Activated CD8-positive, alpha-beta memory T cell treated with anti-CD3 and anti-CD28 coated beads for 24 hours (primary cell): ENCODE measurements around the gene UGT2B17.
"Not testable (repeated sequence)": the region's sequence is repeated elsewhere in the genome, so short reads cannot be mapped to it uniquely, and the experiment has no call there.

ENCODE experiments used
- DNase-seq: peaks from one replicate; pipeline ENCODE4 v3.0.0-alpha.2; 2020

UGT2B17 gene

DNA sequence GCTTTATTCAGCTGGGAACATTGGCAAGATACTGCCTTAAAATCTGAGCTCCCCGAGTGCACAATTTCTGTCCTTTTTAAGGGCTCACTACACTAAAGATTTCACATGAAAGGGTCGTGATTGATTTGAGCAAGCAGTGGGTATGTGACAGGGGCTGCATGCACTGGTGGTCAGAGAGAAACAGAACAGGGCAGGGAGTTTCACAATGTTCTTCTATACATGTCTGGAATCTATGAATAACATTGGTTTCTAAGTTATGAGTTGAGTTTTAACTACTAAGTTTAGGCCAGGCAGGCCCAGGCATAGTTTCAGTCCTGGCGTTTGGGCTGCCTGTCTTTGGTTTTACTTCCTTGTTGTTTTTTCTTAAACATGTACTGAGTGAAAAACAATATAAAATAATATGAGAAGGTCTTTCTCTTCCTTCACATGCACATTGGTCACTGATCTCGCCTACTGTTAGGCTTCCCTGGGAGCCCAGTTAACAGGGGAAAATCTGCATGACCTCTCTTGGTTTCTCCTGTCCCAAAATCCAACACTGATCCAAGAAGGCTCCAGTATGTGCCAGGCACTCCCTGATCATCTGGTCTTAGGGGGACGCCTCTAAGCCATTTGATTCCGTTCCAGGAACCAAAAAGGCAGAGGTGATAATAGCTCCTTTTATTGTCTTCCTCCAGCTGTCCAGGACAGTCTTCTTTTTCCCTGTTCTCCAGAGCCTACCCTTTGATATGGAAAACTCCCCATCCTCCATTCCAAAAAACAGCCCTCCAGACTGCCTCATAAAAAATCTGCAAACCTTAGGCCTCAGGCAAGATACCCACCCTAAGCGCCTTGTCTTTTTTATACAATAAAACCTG, at the start of gene UGT2B17:
Gene UGT2B17, minus strand, starts transcription at position 51 of the 854 bp plus-strand sequence. CDS start 7,838 bp downstream, outside the sequence.
- DNase-seq, result no peak

DNA sequence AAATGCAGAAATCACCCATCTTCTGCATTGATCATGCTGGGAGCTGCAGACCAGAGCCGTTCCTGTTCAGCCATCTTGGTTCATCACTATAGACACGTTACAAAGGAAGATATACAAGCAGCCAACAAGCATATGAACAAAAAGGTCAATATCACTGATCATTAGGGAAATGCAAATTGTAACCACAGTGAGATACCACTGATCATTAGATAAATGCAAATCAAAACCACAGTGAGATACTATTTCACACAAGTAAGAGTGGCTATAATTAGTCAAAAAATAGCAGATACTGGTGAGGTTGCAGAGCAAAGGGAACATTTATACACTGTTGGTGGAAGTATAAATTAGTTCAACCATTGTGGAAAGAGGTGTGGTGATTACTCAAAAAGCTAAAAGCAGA, 46.6 kb upstream of the UGT2B17 start:
- DNase-seq, result not testable (repeated sequence)

DNA sequence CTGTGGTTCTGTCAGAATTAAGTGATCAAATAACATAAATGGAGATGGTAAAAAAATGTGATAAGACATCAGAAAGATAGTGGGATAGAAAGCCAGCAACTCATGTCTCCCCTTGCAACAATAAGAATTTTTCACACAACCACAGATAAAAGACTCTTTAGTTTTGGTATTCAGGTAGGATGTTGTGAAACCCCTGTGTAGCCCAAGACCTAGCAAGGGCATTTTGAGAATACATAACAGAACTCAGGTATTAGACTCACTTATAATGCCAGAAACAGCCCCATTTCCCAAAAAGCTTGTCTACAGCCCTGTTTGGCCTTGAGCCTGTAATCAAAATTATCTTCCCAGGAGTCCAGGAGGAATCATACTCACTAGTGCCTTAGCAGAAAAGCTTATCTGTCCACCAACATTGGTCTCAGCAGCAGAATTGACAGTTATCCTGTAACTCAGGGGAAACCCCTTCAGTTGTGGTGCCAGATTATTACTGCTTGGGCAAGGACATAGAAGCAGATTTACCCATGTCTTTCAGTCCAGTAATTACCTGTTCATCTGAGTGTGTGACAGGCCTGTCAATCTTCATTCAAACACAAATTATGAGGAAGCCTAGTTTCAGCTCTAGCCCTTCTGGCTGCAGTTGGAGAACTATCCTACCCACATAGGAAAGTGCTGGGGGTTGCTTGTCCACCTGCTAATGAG, 41.0 kb upstream of the UGT2B17 start:
- DNase-seq, result no peak

DNA sequence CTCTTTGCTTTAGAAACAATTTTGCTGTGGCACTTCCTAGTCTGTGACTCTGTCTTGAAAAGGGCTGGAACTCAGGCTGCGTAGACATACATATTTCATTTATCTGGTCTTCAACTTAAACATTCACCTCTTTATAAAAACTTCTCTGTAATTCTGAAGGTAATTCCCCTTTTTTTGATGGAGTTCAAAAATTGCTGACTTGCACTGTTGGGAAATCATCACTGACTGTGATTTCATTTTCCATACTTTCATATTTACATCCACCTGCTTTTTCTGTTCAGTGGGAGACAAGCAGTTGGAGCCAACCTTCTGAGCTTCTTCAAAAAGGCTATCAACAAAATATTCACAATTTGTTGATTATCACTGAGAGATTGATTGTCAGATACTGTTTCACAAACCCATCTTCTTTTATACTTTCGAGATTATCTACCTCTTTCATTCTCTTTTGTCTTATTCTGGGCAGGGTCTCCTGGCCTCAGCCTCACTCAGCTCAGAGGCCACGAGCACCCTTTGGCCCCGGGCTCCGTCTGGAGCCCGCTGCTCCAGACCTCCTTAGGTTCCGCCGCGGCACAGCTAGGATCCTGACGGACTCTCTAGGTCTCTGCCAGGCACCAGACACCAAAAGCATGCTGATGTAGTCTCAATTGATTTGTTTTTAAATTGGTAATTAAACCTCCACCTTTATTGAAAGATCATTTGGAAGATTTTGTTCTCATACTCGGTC, 39.7 kb upstream of the UGT2B17 start:
- no peak for DNase-seq

DNA sequence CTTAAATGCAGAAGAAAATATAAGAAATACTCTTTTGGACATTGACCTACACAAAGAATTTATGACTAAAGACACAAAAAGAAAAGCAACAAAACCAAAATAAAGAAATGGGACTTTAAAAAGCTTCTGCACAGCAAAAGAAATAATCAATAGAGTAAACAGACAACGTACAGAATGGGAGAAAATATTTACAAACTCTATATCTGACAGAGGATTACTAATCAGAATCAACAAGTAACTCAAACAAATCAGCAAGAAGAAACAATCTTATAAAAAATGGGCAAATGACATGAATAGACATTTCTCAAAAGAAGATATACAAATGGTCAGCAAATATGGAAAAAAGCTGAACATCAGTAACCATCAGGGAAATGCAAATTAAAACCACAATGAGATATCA, 37.6 kb upstream of the UGT2B17 start:
- DNase-seq, result no peak

DNA sequence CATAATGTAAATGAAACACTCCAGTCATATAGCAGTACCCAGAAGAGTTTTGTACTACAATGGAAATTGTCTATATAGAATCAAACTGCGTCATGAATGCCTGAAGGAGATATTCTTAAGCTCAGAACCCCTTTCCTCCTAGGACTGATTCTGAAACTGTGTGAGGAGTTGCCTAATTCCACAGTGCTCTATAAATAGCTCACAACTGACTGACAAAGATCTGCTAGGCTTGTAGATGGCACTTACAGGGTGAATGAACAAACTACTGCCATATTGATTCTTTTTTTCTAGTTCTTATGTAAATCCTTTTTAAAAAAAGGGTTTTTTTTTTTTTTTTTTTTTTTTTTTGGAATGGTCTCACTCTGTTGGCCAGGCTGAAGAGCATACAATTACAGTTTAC, 30.1 kb upstream of the UGT2B17 start:
- no peak for DNase-seq

DNA sequence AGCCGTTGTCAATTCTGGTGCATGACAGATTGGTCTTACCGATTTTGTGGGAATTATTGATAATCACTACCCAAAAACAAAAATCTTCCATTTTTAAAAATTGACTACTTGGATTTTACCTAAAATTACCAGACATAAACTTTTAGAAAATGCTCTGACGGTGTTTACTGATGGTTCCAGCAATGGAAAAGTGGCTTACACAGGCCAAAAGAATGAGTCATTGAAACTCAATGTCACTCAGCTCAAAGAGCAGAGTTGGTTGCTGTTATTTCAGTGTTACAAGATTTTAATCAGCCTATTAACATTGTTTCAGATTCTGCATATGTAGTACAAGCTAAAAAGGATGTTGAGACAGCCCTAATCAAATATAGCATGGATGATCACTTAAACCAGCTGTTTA, 23.0 kb upstream of the UGT2B17 start:
- DNase-seq, result no peak

DNA sequence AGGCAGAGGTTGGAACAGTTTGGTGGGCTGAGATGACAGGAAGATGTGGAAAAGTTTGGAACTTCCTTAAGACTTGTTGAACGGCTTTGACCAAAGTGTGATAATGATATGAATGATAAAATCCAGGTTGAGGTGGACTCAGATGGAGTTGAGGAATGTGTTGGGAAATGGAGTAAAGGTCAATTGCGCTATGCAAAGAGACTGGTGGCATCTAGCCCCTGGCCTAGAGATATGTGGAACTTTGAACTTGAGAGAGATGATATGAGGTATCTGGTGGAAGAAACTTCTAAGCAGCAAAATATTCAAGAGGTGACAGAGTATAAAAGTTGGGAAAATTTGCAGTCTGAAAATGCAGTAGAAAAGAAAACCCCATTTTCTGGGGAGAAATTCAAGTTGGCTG, 21.4 kb upstream of the UGT2B17 start:
- no peak for DNase-seq

DNA sequence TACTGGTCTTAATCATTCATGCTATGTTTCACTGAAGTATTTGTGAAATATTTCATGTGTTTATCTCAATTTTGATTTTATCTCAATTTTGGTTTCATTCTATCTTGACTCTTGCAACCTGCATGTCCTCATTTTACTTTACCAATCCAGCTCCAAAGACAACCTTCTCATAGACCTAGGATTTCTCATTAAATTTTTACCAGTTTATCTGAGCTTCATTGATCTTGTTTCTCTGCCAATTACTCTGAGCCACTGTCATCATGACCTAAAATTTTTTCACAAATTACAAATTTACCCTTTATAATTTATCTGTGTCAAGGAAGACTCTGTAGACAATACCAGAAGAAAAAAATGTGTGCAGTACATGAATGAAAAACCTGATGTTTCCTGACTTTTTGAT, 18.6 kb upstream of the UGT2B17 start:
- DNase-seq, result no peak

DNA sequence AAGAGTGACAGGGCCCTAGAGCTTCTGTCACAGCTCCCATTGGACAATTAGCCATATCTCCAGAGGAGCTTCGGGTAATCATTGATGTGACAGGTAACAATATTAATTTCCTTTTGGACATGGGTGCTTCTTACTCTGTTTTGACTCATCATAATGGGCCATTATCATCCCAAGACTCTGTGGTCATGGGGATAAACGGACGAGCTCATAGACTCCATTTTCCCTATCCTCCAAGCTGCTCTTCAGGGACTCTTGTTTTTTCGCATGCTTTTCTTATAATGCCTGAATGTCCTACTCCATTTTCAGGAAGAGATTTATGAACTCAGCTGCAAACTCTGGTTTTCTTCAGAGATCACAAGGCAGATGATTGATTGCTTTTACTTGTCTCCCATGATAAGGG, 17.0 kb upstream of the UGT2B17 start:
- no peak for DNase-seq

DNA sequence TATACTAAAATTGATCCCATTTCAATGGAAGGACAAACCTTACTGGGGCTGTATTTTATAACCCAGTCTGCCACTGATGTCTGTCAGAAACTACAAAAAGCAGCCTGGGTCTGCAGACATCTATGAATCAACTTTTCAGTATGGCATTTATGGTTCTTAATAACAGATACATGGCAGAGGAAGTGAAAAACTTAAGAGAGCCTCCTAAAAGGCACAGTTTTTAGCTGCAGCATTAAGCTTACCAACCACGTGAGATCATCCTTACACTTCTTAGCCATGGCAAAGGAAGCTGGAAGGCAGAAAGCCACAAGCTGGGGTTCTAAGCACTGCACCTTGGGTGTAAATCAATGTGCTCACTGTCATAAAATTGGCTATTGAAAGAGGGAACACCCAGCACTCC, 16.6 kb upstream of the UGT2B17 start:
- no peak for DNase-seq

DNA sequence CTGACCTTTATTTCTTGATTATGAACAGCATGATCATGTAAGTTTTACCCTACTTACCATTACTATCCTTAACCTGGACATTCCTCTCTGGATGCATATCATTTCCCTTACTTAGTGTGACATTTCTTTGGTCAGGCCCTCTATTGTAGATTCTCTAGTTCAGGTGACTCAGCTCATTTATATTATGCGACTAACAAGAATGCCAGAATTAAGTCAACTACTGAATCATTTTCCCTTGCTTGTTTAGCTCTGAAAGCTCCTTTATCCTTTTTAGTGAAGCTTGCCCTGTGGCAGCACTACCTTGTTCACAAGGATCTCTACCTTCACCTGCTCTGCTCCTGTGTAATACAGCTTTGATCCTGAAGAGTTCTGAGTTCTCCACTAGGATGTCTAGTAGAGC, 15.1 kb upstream of the UGT2B17 start:
- DNase-seq, result no peak

DNA sequence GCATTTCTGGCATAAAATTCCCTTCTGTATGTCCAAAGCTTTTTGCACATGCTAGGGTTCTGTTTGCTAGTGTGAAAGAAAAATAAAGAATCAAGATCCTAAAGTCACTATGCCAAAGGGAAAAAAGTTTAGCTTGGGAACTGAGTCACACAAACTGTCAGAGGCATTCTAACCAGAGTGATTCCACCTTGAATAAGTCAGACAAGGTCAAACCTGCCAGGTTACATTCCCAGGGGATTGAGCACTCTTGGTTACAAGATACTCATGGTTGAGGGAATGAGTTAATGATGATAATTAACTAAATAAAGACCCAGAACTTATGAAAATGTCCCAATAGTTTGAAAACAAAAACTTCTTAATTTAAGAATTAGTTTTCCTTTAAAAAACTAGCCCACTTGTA, 13.7 kb upstream of the UGT2B17 start:
- no peak for DNase-seq

DNA sequence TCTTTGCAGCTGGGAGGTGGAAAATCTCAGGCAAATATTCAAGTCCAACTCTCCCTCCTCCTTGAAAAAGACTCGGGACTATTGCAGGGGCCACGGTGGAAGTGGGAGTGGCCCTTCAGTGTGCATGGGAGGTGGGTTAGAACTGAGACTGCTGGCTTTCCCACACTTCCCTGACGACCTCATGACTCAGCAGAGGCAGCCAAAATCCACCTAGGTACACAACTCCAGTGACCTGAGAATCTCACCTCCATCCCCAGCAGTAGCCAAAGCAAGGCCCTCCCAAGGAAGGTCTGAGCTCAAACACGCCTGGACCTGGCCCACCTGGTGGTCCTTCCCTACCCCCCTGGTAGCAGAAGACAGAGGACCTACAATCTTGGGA, 6.2 kb upstream of the UGT2B17 start:
- DNase-seq, result no peak

DNA sequence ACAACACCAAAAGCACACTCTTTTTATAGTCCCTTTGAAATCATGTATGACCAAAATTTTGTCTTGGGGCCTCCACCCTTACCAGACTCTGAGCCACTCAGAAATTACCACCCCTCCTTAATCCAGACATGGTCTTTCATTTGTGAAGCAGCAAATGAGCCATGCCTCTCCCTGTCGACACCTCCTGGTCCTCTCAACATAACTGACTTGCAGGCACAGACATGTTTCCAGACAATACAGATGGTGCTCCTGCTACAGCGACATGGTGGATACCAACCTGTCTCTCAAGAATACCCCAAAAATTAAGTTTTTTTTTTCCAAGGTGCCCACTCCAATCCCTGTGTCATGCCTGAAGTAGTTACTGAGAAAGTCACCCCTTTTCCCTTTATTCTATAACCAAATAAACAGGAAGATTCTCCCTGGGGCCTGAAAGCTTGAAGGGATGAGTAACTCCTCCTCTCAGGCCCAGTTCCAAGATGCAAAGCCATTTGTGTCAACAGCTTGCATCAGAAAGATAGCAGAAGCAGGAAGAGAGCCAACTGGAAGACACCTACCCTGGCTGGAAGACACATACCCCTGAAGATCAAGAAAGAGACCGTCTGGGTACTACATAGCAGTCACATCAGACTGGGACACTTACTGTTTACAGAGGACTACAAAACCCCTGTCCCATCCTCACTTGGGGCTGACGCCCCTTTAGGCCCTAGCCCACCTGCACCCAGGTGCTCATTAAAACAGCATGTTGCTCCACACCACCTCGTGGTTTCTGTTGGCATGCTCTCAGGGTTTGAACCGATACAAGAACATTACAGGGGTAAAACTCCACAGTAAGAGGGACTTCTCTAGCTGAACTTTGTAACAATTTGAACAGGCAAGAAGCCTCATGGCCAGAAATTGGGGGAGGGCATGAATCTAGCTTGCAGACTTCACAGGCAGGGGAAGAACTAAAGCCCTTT, 5.5 kb upstream of the UGT2B17 start:
- no peak for DNase-seq

DNA sequence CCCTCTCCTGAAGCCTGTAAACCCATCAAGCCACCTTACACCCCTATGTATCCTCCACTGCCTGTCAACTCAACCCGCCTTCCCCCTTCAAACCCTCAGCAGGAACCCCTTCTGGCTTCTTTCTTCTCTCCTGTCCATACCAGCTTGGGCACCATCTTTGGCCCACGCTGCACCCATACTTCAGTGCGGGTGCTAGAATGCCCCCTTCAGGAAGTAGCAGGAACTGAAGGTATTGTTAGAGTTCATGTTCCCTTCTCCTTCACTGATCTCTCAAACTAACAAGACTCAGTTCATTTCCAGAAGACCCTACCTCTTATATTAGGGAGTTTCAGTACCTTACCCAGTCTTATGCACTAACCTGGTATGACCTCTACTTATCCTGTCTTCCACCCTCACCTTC, 1.5 kb upstream of the UGT2B17 start:
- DNase-seq, result no peak

DNA sequence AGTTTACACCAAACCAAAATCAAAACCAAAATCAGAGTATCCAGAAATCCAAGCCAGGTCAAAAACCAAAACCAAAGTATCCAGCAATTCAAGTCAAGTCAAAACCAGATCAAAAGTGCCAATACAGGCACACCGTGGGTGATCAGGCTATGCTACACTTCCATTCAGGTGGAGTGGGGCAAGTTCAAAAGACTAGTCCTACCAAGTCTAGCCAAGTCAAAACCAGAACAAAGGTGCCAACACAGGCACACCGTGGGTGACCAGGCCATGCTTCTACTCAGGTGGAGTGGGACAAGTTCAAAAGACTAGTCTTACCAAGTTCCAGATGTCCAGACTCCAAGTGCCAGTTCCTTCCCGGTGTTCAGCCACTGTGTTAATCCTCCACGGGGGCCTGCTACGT, 486 bp downstream of the UGT2B17 start:
- not testable (repeated sequence) for DNase-seq

DNA sequence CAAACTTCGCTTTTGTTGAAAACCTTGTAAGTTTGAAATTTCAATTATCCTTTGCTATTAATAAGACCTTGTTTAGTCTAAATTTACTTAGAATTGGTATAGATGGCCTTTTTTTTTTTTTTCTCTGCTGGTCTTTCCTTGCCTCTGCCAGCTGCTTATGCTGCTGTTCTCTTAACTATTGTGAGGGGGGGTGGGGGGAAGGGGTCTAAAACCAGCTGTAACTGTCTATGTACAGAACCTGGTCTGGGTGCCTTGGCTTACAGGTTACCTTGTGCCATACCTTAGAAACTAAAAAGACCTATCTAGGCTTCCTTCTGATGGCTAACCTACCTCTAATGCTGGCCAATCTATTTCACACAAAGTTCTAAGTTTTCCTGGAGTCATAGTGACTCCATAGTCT, 1.0 kb downstream of the UGT2B17 start:
- DNase-seq, result no peak

DNA sequence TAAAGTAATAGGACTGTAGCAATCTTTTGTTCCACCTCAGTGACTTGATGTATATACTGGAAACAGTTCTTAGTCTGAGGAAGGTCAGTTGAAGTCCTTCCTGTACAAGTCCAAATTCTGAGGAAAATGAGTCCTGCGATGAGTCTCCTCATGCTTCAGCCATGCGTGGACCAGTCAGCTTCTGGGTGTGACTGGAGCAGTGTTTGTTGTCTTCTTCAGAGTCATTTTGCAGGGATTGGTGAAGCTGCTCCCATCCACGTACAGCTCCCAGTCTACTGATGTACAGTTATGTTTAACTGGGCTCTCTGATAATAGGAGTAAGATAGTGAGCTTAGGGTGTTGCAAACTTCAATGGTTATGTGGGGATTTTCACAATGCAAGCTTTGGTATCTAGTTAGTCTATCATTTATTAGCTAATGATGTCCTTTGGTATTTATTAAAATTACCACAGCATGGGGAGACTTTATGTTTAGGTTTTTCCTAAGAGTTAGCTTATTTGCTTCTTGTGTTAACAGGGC, 3.4 kb downstream of the UGT2B17 start:
- DNase-seq, result no peak

DNA sequence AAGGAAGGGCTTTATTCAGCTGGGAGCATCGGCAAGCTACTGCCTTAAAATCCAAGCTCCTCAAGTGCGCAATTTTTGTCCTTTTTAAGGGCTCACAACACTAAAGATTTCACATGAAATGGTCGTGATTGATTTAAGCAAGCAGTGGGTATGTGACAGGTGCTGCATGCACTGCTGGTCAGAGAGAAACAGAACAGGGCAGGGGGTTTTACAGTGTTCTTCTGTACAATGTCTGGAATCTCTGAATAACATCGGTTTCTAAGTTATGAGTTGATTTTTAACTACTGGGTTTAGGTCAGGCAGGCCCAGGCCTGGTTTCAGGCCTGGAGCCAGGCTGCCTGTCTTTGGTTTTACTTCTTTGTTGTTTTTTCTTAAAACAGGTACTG, 6.0 kb downstream of the UGT2B17 start:
- no peak for DNase-seq

DNA sequence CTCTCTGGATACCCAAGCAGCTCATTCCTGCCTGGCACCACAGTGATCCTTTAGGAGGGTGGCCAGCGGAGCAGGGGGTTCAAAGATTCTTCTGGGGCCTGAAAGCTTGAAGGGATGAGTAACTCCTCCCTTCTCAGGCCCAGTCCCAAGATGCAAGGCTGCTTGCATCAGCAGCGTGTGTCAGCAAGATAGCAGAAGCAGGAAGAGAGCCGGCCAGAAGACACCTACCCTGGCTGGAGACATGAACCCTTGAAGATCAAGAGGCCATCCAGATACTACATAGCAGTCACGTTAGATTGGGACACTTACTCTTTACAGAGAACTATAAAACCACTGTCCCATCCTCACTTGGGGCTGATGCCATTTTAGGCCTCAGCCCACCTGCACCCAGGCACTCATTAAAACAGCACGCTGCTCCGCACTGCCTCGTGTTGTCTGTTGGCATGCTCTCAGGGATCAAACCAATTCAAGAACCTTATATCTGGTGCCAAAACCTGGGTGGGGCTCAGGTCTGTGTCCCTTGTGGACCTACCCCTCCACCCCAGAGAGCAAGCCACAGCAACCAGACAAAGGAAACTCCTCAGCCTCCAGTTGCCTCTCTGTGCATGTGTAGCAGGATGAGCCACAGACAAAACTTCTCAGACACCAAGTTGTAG, 6.5 kb downstream of the UGT2B17 start:
- DNase-seq, result no peak

DNA sequence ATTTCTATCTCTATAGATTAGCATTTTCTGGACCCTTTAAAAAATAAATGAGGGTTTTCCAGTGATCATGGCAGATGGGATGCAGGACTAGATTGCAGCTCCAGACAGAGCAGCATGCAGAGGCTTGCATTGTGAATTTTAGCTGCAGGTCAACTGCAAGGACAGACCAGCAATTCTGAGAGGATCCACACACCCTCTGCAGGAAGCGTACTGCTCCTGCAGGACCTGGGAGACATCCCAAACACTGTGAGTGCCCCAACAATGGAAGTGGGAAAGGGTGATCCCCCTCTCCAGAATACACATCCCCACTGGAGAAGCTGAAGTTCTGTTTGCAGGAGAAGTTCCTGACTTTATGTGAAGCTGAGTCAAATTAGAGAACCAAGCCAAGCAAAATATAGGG, 7.1 kb downstream of the UGT2B17 start:
- not testable (repeated sequence) for DNase-seq
